Small intestine (tissue), 7 donors: ENCODE results near the gene C3orf85. TPM values are rescaled to one million over a fixed set of nuclear protein-coding genes. Genes with fewer than 3 reads are reported as not detected.

Experiments
- DNase-seq, 2 donors: peaks; one replicate each; pipeline versions ENCODE4 v3.0.0 to v3.0.0-alpha.2; 2013
- FAIRE-seq: peaks from 2 replicates; lab custom pipeline; 2012; peaks lifted over from hg19 to GRCh38; lab: Jason Lieb, UNC
- H3K27ac ChIP-seq, 3 donors: one replicate each; pipeline ENCODE4 v1.5.1; 2013; ENCODE audit warnings: low read length in 2 of 3, mild to moderate bottlenecking in 2 of 3, control low read depth in 1 of 3, inconsistent platforms in 1 of 3, low read depth in 1 of 3, moderate library complexity in 1 of 3
- H3K27me3 ChIP-seq, 3 donors: one replicate each; pipeline ENCODE4 v1.6.1; 2013; ENCODE audit warnings: low read length in 3 of 3, inconsistent platforms in 1 of 3; ENCODE audit not compliant: control insufficient read depth in 3 of 3, insufficient read depth in 3 of 3
- H3K36me3 ChIP-seq, 3 donors: one replicate each; pipeline ENCODE4 v1.6.1; 2013; ENCODE audit warnings: low read length in 3 of 3, inconsistent platforms in 1 of 3, low read depth in 1 of 3, mild to moderate bottlenecking in 1 of 3, moderate library complexity in 1 of 3; ENCODE audit not compliant: control insufficient read depth in 3 of 3, insufficient read depth in 2 of 3
- H3K4me1 ChIP-seq, 3 donors: one replicate each; pipeline ENCODE4 v1.6.1; 2013; ENCODE audit warnings: low read length in 2 of 3, inconsistent platforms in 1 of 3, low read depth in 1 of 3, mild to moderate bottlenecking in 1 of 3, moderate library complexity in 1 of 3; ENCODE audit not compliant: control insufficient read depth in 3 of 3, insufficient read depth in 2 of 3
- H3K4me3 ChIP-seq, 3 donors: one replicate each; pipeline ENCODE4 v1.5.1; 2013; ENCODE audit warnings: low read length in 3 of 3, control low read depth in 1 of 3, inconsistent platforms in 1 of 3, low read depth in 1 of 3, mild to moderate bottlenecking in 1 of 3, moderate library complexity in 1 of 3
- H3K9me3 ChIP-seq, 2 donors: one replicate each; pipeline ENCODE4 v1.6.1; 2013; ENCODE audit warnings: low read depth in 1 of 2, low read length in 1 of 2; ENCODE audit not compliant: control insufficient read depth in 2 of 2, insufficient read depth in 1 of 2
- WGBS, 3 donors: extraction: QIAGEN DNeasy Blood & Tissue Kit; methylation state at CpG; one replicate each; pipeline ENCODE4 v1.1.7; 2013; 5-methylcytosine and 5-hydroxymethylcytosine counted together
- polyA plus RNA-seq, 4 donors: library from polyadenylated mRNA; stranded (reverse) in 3 of 4; unstranded in 1 of 4; fragments of 200-250 nt in 3 of 4; fragments of 120-200 nt in 1 of 4; gene quantifications; one replicate each; pipeline versions ENCODE4 v1.2.1 to v1.2.3, GENCODE V29; 2013
- donor health status: healthy with polysubstance abuse.
- donor health status: control.
- donor health status: control.
- donor health status: Bipolar disorder and iron deficiency.
- donor health status: healthy.

Gene C3orf85
- polyA plus RNA-seq, 4 donors: 10.3 to 131 (median 107) TPM

GRCh38 chr3:109112946-109113760 lies 23.4 kb upstream of the C3orf85 start:
- FAIRE-seq: no peak

GRCh38 chr3:109114746-109115145 lies 21.8 kb upstream of the C3orf85 start:
- Histone ChIP-seq H3K4me1 (peaks cover 2 to 7% (median 4%) of the 10 kb centered on the region in 3 donors), H3K36me3 (no peaks in the 10 kb centered on the region), H3K4me3 (no peak overlapping the region), H3K27ac (no peak overlapping the region), H3K27me3 (no peaks in the 10 kb centered on the region), H3K9me3 (peaks cover 0 to 3% of the 10 kb centered on the region in 2 donors)
- FAIRE-seq (no peak), DNase-seq (no peak)
- 72 to 85% (median 78%) methylated on average over 4 of the region's 4 CpGs for WGBS, 3 donors

More at GRCh38 chr3:109112946-109113760, 23.4 kb upstream of the C3orf85 start:
- Histone ChIP-seq H3K4me1 (peaks cover 0 to 4% (median 0%) of the 10 kb centered on the region in 3 donors), H3K27ac (peak overlapping the region in 1 of 3 donors; percentile 12), H3K9me3 (peaks cover 0 to 3% of the 10 kb centered on the region in 2 donors), H3K36me3 (no peaks in the 10 kb centered on the region), H3K4me3 (no peak overlapping the region), H3K27me3 (no peaks in the 10 kb centered on the region)
- peak; percentile 34 to 41 for DNase-seq
- WGBS, 3 donors: 18 to 39% (median 28%) methylated on average over 4 of the region's 4 CpGs

- 67 to 89% (median 70%) methylated on average over 2 of the region's 2 CpGs for WGBS, 3 donors
- peaks cover 0 to 3% of the 10 kb centered on the region in 2 donors for H3K9me3 ChIP-seq
These were observed 21.1 kb upstream of the C3orf85 start for GRCh38 chr3:109115451-109115850.

GRCh38 chr3:109116031-109116430 lies 20.5 kb upstream of the C3orf85 start:
- Histone ChIP-seq H3K9me3 (peaks cover 0 to 3% of the 10 kb centered on the region in 2 donors), H3K4me1 (peaks cover 2 to 7% (median 4%) of the 10 kb centered on the region in 3 donors), H3K27me3 (no peaks in the 10 kb centered on the region), H3K27ac (no peak overlapping the region), H3K4me3 (no peak overlapping the region), H3K36me3 (no peaks in the 10 kb centered on the region)
- WGBS, 3 donors: 65 to 91% (median 84%) methylated on average over 2 of the region's 2 CpGs
- no peak for DNase-seq
- no peak for FAIRE-seq

More at GRCh38 chr3:109115451-109115850, 21.1 kb upstream of the C3orf85 start:
- peaks cover 2 to 7% (median 4%) of the 10 kb centered on the region in 3 donors for H3K4me1 ChIP-seq
- no peak overlapping the region for H3K27ac ChIP-seq
- H3K4me3 ChIP-seq: no peak overlapping the region
- H3K36me3 ChIP-seq: no peaks in the 10 kb centered on the region
- DNase-seq (no peak), FAIRE-seq (no peak)
- H3K27me3 ChIP-seq: no peaks in the 10 kb centered on the region

- Histone ChIP-seq H3K9me3 (peaks cover 0 to 3% of the 10 kb centered on the region in 2 donors), H3K36me3 (no peaks in the 10 kb centered on the region), H3K4me1 (peaks cover 2 to 5% (median 4%) of the 10 kb centered on the region in 3 donors), H3K27me3 (no peaks in the 10 kb centered on the region), H3K4me3 (no peak within 1 kb of the TSS), H3K27ac (no peak within 1 kb of the TSS)
- no peak for FAIRE-seq
- 95 to 98% (median 95%) methylated on average over 38 of the region's 38 CpGs for WGBS, 3 donors
- no peak for DNase-seq
These were observed 18.6 kb upstream of the C3orf85 start, which contains the start of gene MORC1 for GRCh38 chr3:109117939-109118338. Gene MORC1 (minus strand): TSS chr3:109118134. CDS start chr3:109118059, 75 bp downstream.

GRCh38 chr3:109118584-109118983 lies 17.9 kb upstream of the C3orf85 start:
- WGBS, 3 donors: 23 to 72% (median 49%) methylated on average over 7 of the region's 7 CpGs
- Histone ChIP-seq H3K9me3 (peaks cover 0 to 3% of the 10 kb centered on the region in 2 donors), H3K36me3 (no peaks in the 10 kb centered on the region), H3K4me1 (peaks cover 2 to 4% (median 3%) of the 10 kb centered on the region in 3 donors), H3K27ac (no peak overlapping the region), H3K4me3 (no peak overlapping the region), H3K27me3 (no peaks in the 10 kb centered on the region)
- no peak for FAIRE-seq
- DNase-seq: peak in 1 of 2 donors; percentile 27

GRCh38 chr3:109122690-109123089 lies 13.8 kb upstream of the C3orf85 start:
- Histone ChIP-seq H3K9me3 (peaks cover 0 to 3% of the 10 kb centered on the region in 2 donors), H3K4me3 (no peak overlapping the region), H3K36me3 (no peaks in the 10 kb centered on the region), H3K4me1 (peaks cover 2 to 15% (median 4%) of the 10 kb centered on the region in 3 donors), H3K27me3 (no peaks in the 10 kb centered on the region), H3K27ac (no peak overlapping the region)
- DNase-seq (no peak), FAIRE-seq (no peak)

- FAIRE-seq (peak; percentile 90), DNase-seq (peak; percentile 92 to 97)
- H3K9me3 ChIP-seq: peaks cover 0 to 4% of the 10 kb centered on the region in 2 donors
- H3K36me3 ChIP-seq: no peaks in the 10 kb centered on the region
- no peaks in the 10 kb centered on the region for H3K27me3 ChIP-seq
- peak overlapping the region in 1 of 3 donors; percentile 82 for H3K27ac ChIP-seq
- H3K4me3 ChIP-seq: no peak overlapping the region
- peaks cover 0 to 19% (median 3%) of the 10 kb centered on the region in 3 donors for H3K4me1 ChIP-seq
These were observed 10.6 kb upstream of the C3orf85 start for GRCh38 chr3:109125902-109126301.
